CD4-positive, alpha-beta T cell treated with Interleukin-21 for 1 hour (primary cell): ENCODE measurements around the gene BZW1.

ENCODE experiments used
- DNase-seq: peaks from one replicate; pipeline ENCODE4 v3.0.0-alpha.2; 2020

BZW1 gene

GRCh38 chr2:200843993-200844948 lies 32.6 kb downstream of the BZW1 start:
- DNase-seq = no peak

GRCh38 chr2:200845194-200845593 lies 33.5 kb downstream of the BZW1 start:
- DNase-seq = no peak

GRCh38 chr2:200845669-200846325 lies 34.1 kb downstream of the BZW1 start:
- no peak for DNase-seq

GRCh38 chr2:200847269-200847668 lies 35.6 kb downstream of the BZW1 start:
- no peak for DNase-seq

GRCh38 chr2:200847939-200848338 lies 36.2 kb downstream of the BZW1 start:
- DNase-seq = no peak

- DNase-seq = no peak
Measured at GRCh38 chr2:200850512-200851256, 39.0 kb downstream of the BZW1 start.

GRCh38 chr2:200851398-200852248 lies 39.9 kb downstream of the BZW1 start:
- no peak for DNase-seq

GRCh38 chr2:200852605-200853004 lies 40.9 kb downstream of the BZW1 start:
- DNase-seq = no peak

GRCh38 chr2:200856806-200857205 lies 45.1 kb downstream of the BZW1 start:
- DNase-seq = no peak

- peak; percentile 51 for DNase-seq
Measured at GRCh38 chr2:200860092-200860795, 48.5 kb downstream of the BZW1 start.

GRCh38 chr2:200861617-200862155 lies 50.0 kb downstream of the BZW1 start:
- DNase-seq = no peak

GRCh38 chr2:200862532-200863000 lies 50.9 kb downstream of the BZW1 start:
- peak; percentile 82 for DNase-seq

- DNase-seq = no peak
Measured at GRCh38 chr2:200863782-200864175, 52.1 kb downstream of the BZW1 start.

GRCh38 chr2:200864176-200865034 lies 52.7 kb downstream of the BZW1 start, which contains the start of gene CLK1:
TSS of gene CLK1 (minus strand) at chr2:200864658. CDS start at chr2:200861862, 2,796 bp downstream.
- peak; percentile 96 for DNase-seq

GRCh38 chr2:200869014-200869413 lies 57.3 kb downstream of the BZW1 start:
- DNase-seq = no peak

GRCh38 chr2:200871151-200871550 lies 59.4 kb downstream of the BZW1 start:
- no peak for DNase-seq

GRCh38 chr2:200873560-200873959 lies 61.9 kb downstream of the BZW1 start:
- DNase-seq = no peak
